H1 (cell line): ENCODE results near the gene MS4A15. TPM values are rescaled to one million over a fixed set of nuclear protein-coding genes. Genes with fewer than 3 reads are reported as not detected.

Experiments used
- CTCF ChIA-PET: fragments of 300-600 bp; sonication (Branson Sonifier 250); formaldehyde crosslinking; loops from one replicate; lab custom pipeline; 2021; ENCODE audit not compliant: partially characterized antibody; lab: Charles Lee
- POLR2A ChIA-PET: fragments of 300-600 bp; sonication (Branson Sonifier 250); formaldehyde crosslinking; loops from one replicate; lab custom pipeline; 2021; ENCODE audit warnings: inconsistent platforms; ENCODE audit not compliant: partially characterized antibody; lab: Charles Lee
- DNase-seq, 2 experiments: peaks; one replicate each; pipeline versions ENCODE4 v3.0.0 to v3.0.0-alpha.2; 2010 to 2022; ENCODE audit warnings: low spot score in 2 of 2, low read depth in 1 of 2, mixed read lengths in 1 of 2
- FAIRE-seq: peaks from 2 replicates; lab custom pipeline; 2011; peaks lifted over from hg19 to GRCh38; lab: Jason Lieb, UNC
- H2AFZ ChIP-seq: 2 replicates; pipeline ENCODE4 v1.8.1; 2012; ENCODE audit warnings: low read length, inconsistent platforms
- H2AK5ac ChIP-seq: 2 replicates; pipeline ENCODE4 v1.6.1; 2013; ENCODE audit warnings: low read depth, low read length
- H2BK120ac ChIP-seq: replicated peaks from 2 replicates; pipeline ENCODE3; 2013; ENCODE audit warnings: low read depth, low read length, inconsistent platforms
- H2BK12ac ChIP-seq: 2 replicates; pipeline ENCODE4 v1.6.1; 2013; ENCODE audit warnings: low read depth, low read length
- H2BK15ac ChIP-seq: 2 replicates; pipeline ENCODE4 v1.6.1; 2013; ENCODE audit warnings: low read length
- H2BK20ac ChIP-seq: 2 replicates; pipeline ENCODE4 v1.6.1; 2013; ENCODE audit warnings: low read length
- H2BK5ac ChIP-seq: 2 replicates; pipeline ENCODE4 v1.6.1; 2013; ENCODE audit warnings: low read depth, low read length
- H3K14ac ChIP-seq: 2 replicates; pipeline ENCODE4 v1.6.1; 2013; ENCODE audit warnings: inconsistent platforms; ENCODE audit not compliant: insufficient read length
- H3K18ac ChIP-seq: 2 replicates; pipeline ENCODE4 v1.6.1; 2013; ENCODE audit warnings: low read length; ENCODE audit errors: extremely low read depth
- H3K23ac ChIP-seq: 2 replicates; pipeline ENCODE4 v1.6.1; 2013; ENCODE audit warnings: inconsistent platforms; ENCODE audit not compliant: insufficient read length
- H3K23me2 ChIP-seq: 2 replicates; pipeline ENCODE4 v1.6.1; 2013; ENCODE audit warnings: low read depth, low read length
- H3K27ac ChIP-seq: 2 replicates; pipeline ENCODE4 v1.6.1; 2011; ENCODE audit warnings: low read depth, low read length, inconsistent platforms
- H3K27me3 ChIP-seq, 4 experiments: replicated peaks in 1 of 4; 1 replicate in 1 of 4; 2 replicates in 3 of 4; pipeline versions ENCODE4 v1.6.1 to v1.8.1; 2011 to 2013; ENCODE audit warnings: low read length in 3 of 4, mild to moderate bottlenecking in 3 of 4, inconsistent platforms in 2 of 4, mixed read lengths in 2 of 4, moderate library complexity in 1 of 4; ENCODE audit not compliant: control insufficient read depth in 3 of 4, insufficient read depth in 3 of 4; ENCODE audit errors: extremely low read depth in 1 of 4
- H3K36me3 ChIP-seq, 4 experiments: 2 replicates each; pipeline versions ENCODE4 v1.6.1 to v1.8.1; 2011 to 2013; ENCODE audit warnings: mild to moderate bottlenecking in 4 of 4, low read length in 3 of 4, moderate library complexity in 2 of 4, control low read depth in 1 of 4, inconsistent platforms in 1 of 4; ENCODE audit not compliant: insufficient read depth in 4 of 4, control insufficient read depth in 2 of 4
- H3K4ac ChIP-seq: replicated peaks from 2 replicates; pipeline ENCODE3; 2013; ENCODE audit warnings: low read length, low read depth, mixed read lengths, inconsistent platforms; ENCODE audit not compliant: insufficient read length
- H3K4me1 ChIP-seq, 4 experiments: replicated peaks in 1 of 4; 1 replicate in 1 of 4; 2 replicates in 3 of 4; pipeline versions ENCODE4 v1.6.1 to v1.8.1; 2011 to 2013; ENCODE audit warnings: low read length in 3 of 4, inconsistent platforms in 2 of 4, mixed read lengths in 1 of 4; ENCODE audit not compliant: insufficient read depth in 4 of 4, control insufficient read depth in 3 of 4
- H3K4me2 ChIP-seq, 2 experiments: 2 replicates each; pipeline versions ENCODE4 v1.6.1 to v1.8.1; 2011 to 2013; ENCODE audit warnings: low read depth in 2 of 2, low read length in 2 of 2, control low read depth in 1 of 2, inconsistent platforms in 1 of 2, mild to moderate bottlenecking in 1 of 2; ENCODE audit not compliant: insufficient read depth in 1 of 2
- H3K4me3 ChIP-seq, 4 experiments: fragments of 200-600, 300-600 bp in 1 of 4; sonication (generic), shearing (Covaris generic), sonication (Bioruptor Twin) in 1 of 4; 2 replicates each; pipeline versions ENCODE4 v1.5.1 to v1.8.1; 2011 to 2016; ENCODE audit warnings: low read length in 4 of 4, low read depth in 3 of 4, control low read depth in 2 of 4, inconsistent platforms in 2 of 4, mild to moderate bottlenecking in 2 of 4, mixed read lengths in 1 of 4, moderate library complexity in 1 of 4; ENCODE audit not compliant: insufficient read depth in 2 of 4; ENCODE audit errors: extremely low read depth in 1 of 4
- H3K56ac ChIP-seq: replicated peaks from 2 replicates; pipeline ENCODE3; 2013; ENCODE audit warnings: low read depth, mild to moderate bottlenecking, mixed read lengths, low read length, inconsistent platforms; ENCODE audit not compliant: insufficient read length
- H3K79me1 ChIP-seq: 2 replicates; pipeline ENCODE4 v1.6.1; 2013; ENCODE audit warnings: low read depth, low read length, control low read depth
- H3K79me2 ChIP-seq, 2 experiments: 2 replicates each; pipeline versions ENCODE4 v1.6.1 to v1.8.1; 2012 to 2013; ENCODE audit warnings: low read length in 2 of 2, mild to moderate bottlenecking in 2 of 2, inconsistent platforms in 1 of 2; ENCODE audit not compliant: insufficient read depth in 2 of 2, control insufficient read depth in 1 of 2
- H3K9ac ChIP-seq, 4 experiments: replicated peaks in 1 of 4; 1 replicate in 1 of 4; 2 replicates in 3 of 4; pipeline versions ENCODE4 v1.6.1 to v1.8.1; 2011 to 2013; ENCODE audit warnings: low read depth in 3 of 4, low read length in 3 of 4, control low read depth in 2 of 4, mild to moderate bottlenecking in 2 of 4, moderate library complexity in 2 of 4, inconsistent platforms in 1 of 4; ENCODE audit errors: extremely low read depth in 1 of 4
- H3K9me3 ChIP-seq, 2 experiments: 2 replicates each; pipeline versions ENCODE4 v1.6.1 to v1.8.1; 2012 to 2013; ENCODE audit warnings: mild to moderate bottlenecking in 2 of 2, moderate library complexity in 2 of 2, control low read depth in 1 of 2, inconsistent platforms in 1 of 2, low read depth in 1 of 2, low read length in 1 of 2, mixed read lengths in 1 of 2; ENCODE audit not compliant: insufficient read depth in 2 of 2
- H4K20me1 ChIP-seq, 2 experiments: replicated peaks in 1 of 2; 2 replicates each; pipeline versions ENCODE3 to v1.8.1; 2011 to 2013; ENCODE audit warnings: inconsistent platforms in 2 of 2, low read length in 2 of 2, mild to moderate bottlenecking in 1 of 2; ENCODE audit not compliant: insufficient read depth in 2 of 2, control insufficient read depth in 1 of 2
- H4K5ac ChIP-seq: 2 replicates; pipeline ENCODE4 v1.6.1; 2013; ENCODE audit warnings: low read length, low read depth, mixed read lengths, inconsistent platforms; ENCODE audit not compliant: insufficient read length
- H4K8ac ChIP-seq: 2 replicates; pipeline ENCODE4 v1.8.0; 2013; ENCODE audit warnings: mild to moderate bottlenecking, moderate library complexity, low read length, inconsistent platforms; ENCODE audit not compliant: insufficient read depth; ENCODE audit errors: extremely low read depth
- H4K91ac ChIP-seq: replicated peaks from 2 replicates; pipeline ENCODE3; 2013; ENCODE audit warnings: low read length, mixed read lengths, inconsistent platforms; ENCODE audit not compliant: insufficient read length
- ATF3 ChIP-seq: IDR thresholded peaks from 2 replicates; pipeline ENCODE4 v1.6.1; 2011; ENCODE audit warnings: low read depth, mild to moderate bottlenecking, low read length; ENCODE audit not compliant: insufficient read depth
- CEBPB ChIP-seq: IDR thresholded peaks from 2 replicates; pipeline ENCODE4 v1.6.1; 2012; ENCODE audit warnings: low read depth, low read length
- CHD2 ChIP-seq: IDR thresholded peaks from 2 replicates; pipeline ENCODE4 v1.6.1; 2012; ENCODE audit warnings: low read length, improper control_type of control experiment
- EZH2 ChIP-seq: fragments of 200-600 bp; sonication (generic); IDR thresholded peaks from 2 replicates; pipeline ENCODE4 v1.7.1; 2012; ENCODE audit warnings: low read depth, mild to moderate bottlenecking, moderate library complexity, low read length, inconsistent platforms; ENCODE audit not compliant: severe bottlenecking
- HDAC2 ChIP-seq, 2 experiments: fragments of 300-600 bp in 1 of 2; sonication (generic) in 1 of 2; IDR thresholded peaks; 2 replicates each; pipeline ENCODE4 v1.6.1; 2011 to 2012; ENCODE audit warnings: low read depth in 2 of 2, low read length in 2 of 2, mild to moderate bottlenecking in 2 of 2, moderate library complexity in 2 of 2, borderline replicate concordance in 1 of 2, inconsistent platforms in 1 of 2
- POLR2A ChIP-seq, 2 experiments: IDR thresholded peaks; 1 replicate in 1 of 2; 2 replicates in 1 of 2; pipeline ENCODE4 v1.6.1; 2011; ENCODE audit warnings: low read depth in 2 of 2, low read length in 2 of 2, mild to moderate bottlenecking in 2 of 2; ENCODE audit errors: control extremely low read depth in 1 of 2
- RBBP5 ChIP-seq: IDR thresholded peaks from 2 replicates; pipeline ENCODE4 v1.7.1; 2012; ENCODE audit warnings: low read depth, mild to moderate bottlenecking, inconsistent platforms, low read length, moderate library complexity, borderline replicate concordance
- RNF2 ChIP-seq: fragments of 200-900, 300-1000 bp; sonication (generic); IDR thresholded peaks from 2 replicates; pipeline ENCODE4 v1.7.1; 2016; ENCODE audit warnings: borderline replicate concordance, low read depth, mild to moderate bottlenecking, antibody characterized with exemption, low read length; ENCODE audit not compliant: poor library complexity, severe bottlenecking; ENCODE audit errors: missing control alignments
- RXRA ChIP-seq: IDR thresholded peaks from 2 replicates; pipeline ENCODE4 v1.6.1; 2011; ENCODE audit warnings: low read depth, mild to moderate bottlenecking, low read length, moderate library complexity; ENCODE audit not compliant: insufficient read depth
- SP2 ChIP-seq: IDR thresholded peaks from 2 replicates; pipeline ENCODE4 v1.6.1; 2012; ENCODE audit warnings: mild to moderate bottlenecking, low read length, inconsistent platforms
- SUZ12 ChIP-seq: fragments of 200-600 bp; sonication (generic); IDR thresholded peaks from 2 replicates; pipeline ENCODE4 v1.6.1; 2012; ENCODE audit warnings: mild to moderate bottlenecking, inconsistent platforms, low read length, moderate library complexity, mixed read lengths
- USF2 ChIP-seq: IDR thresholded peaks from 2 replicates; pipeline ENCODE4 v1.6.1; 2011; ENCODE audit warnings: low read length, improper control_type of control experiment
- WGBS, 2 experiments: shearing (Covaris generic) in 1 of 2; methylation state at CpG; one replicate each; pipeline versions ENCODE4 v1.1.6 to v1.1.7; 2013 to 2015; ENCODE audit warnings: low lambda C conversion rate in 2 of 2, mixed read lengths in 2 of 2, inconsistent platforms in 1 of 2, low coverage in 1 of 2, missing lambda C conversion rate in 1 of 2; ENCODE audit not compliant: insufficient replicate concordance in 2 of 2, insufficient coverage in 1 of 2, insufficient read length in 1 of 2; ENCODE audit errors: extremely low coverage in 1 of 2, missing lambda C conversion rate in 1 of 2; 5-methylcytosine and 5-hydroxymethylcytosine counted together
- polyA plus RNA-seq, 7 experiments: library from polyadenylated mRNA; depleted of rRNA in 3 of 7; stranded (reverse) in 5 of 7; unstranded in 2 of 7; fragments of >200 nt in 5 of 7; fragments of 200-250 nt in 2 of 7; gene quantifications; 1 replicate in 5 of 7; 2 replicates in 1 of 7; 4 replicates in 1 of 7; pipeline versions ENCODE4 v1.2.1 to v1.2.3, GENCODE V29; 2011 to 2013; ENCODE audit warnings: missing spikeins in 2 of 7, mixed read lengths in 2 of 7
- total RNA-seq: library from RNA; stranded (reverse); fragmentation: NEBNext Ultra II Directional; extraction: Animal tissue kit (Norgen Biotek cat#: 25700); gene quantifications from 2 replicates; pipeline ENCODE4 v1.2.1, GENCODE V29; 2021

MS4A15 gene
- total and polyA plus RNA-seq, 2 of the 8 experiments (the other 6 are each of a cell fraction or from before 2014, with no cell fraction given), result 0.15 to 0.17 TPM

- Histone ChIP-seq H2AK5ac (no peak overlapping the region), H3K14ac (no peak overlapping the region), H3K4me1 (no peaks in the 10 kb centered on the region), H3K36me3 (no peaks in the 10 kb centered on the region), H3K79me1 (no peaks in the 10 kb centered on the region), H2AFZ (no peak overlapping the region), H3K23ac (no peak overlapping the region), H3K4ac (no peak overlapping the region), H2BK120ac (no peak overlapping the region), H3K27me3 (no peaks in the 10 kb centered on the region; a peak in 2 of 7 replicates), H3K4me3 (no peak overlapping the region), H4K91ac (no peak overlapping the region), H2BK15ac (no peak overlapping the region), H2BK20ac (no peak overlapping the region), H3K4me2 (no peak overlapping the region), H4K20me1 (no peaks in the 10 kb centered on the region), H3K23me2 (no peaks in the 10 kb centered on the region), H4K8ac (no peak overlapping the region), H3K9me3 (peaks cover 32 to 48% of the 10 kb centered on the region in 2 experiments), H4K5ac (no peak overlapping the region), H2BK5ac (no peak overlapping the region), H3K79me2 (no peaks in the 10 kb centered on the region), H3K18ac (no peak overlapping the region), H3K9ac (no peak overlapping the region), H2BK12ac (no peak overlapping the region), H3K56ac (no peak overlapping the region), H3K27ac (no peak overlapping the region)
- 70% methylated on average over 6 of the region's 6 CpGs; no CpG with 5 or more reads in 1 of the 2 experiments for WGBS, 2 experiments
- DNase-seq, result no peak
- no peak for FAIRE-seq
- CTCF ChIA-PET, result interaction anchor here (1.0 to 2.1 kb wide), 2 partner anchors 18 to 33 kb away, joined by 3 to 7 read pairs; no protein-coding TSS in a partner anchor
- POLR2A ChIA-PET, result no interaction called here
- TF ChIP-seq SUZ12 (no peak), CHD2 (no peak), EZH2 (no peak), USF2 (no peak), POLR2A (IDR thresholded peaks at IDR 0.05; ENCODE audit: control extremely low read depth in 1 of 2, low read depth in 2 of 2, low read length in 2 of 2) (no peak), ATF3 (no peak), RNF2 (no peak), CEBPB (no peak), RXRA (no peak), HDAC2 (IDR thresholded peaks at IDR 0.05; ENCODE audit: borderline replicate concordance in 1 of 2, low read depth in 2 of 2, low read length in 2 of 2) (no peak), SP2 (no peak), RBBP5 (no peak)
Observed at GRCh38 chr11:60795291-60795690, 38.6 kb downstream of the MS4A15 start.
